Kidney (tissue), 14 donors: ENCODE results near the gene PCNX1. TPM values are rescaled to one million over a fixed set of nuclear protein-coding genes. Genes with fewer than 3 reads are reported as not detected.
"Not testable (repeated sequence)": the region's sequence is repeated elsewhere in the genome, so short reads cannot be mapped to it uniquely, and the experiment has no call there.

Experiments used
- DNase-seq, 5 donors: peaks; one replicate each; pipeline ENCODE4 v3.0.0-alpha.2; 2013 to 2020
- FAIRE-seq: peaks from 2 replicates; lab custom pipeline; 2012; peaks lifted over from hg19 to GRCh38; lab: Jason Lieb, UNC
- H3K27ac ChIP-seq, 2 donors: one replicate each; pipeline ENCODE4 v1.7.0; 2013; ENCODE audit warnings: low read depth in 2 of 2, low read length in 2 of 2, inconsistent platforms in 1 of 2
- H3K27me3 ChIP-seq: one replicate; pipeline ENCODE4 v1.7.1; 2013; ENCODE audit warnings: low read length, inconsistent platforms; ENCODE audit not compliant: control insufficient read depth, insufficient read depth
- H3K36me3 ChIP-seq, 3 donors: one replicate each; pipeline versions ENCODE4 v1.7.0 to v1.7.1; 2013; ENCODE audit warnings: low read length in 3 of 3, control low read depth in 1 of 3, inconsistent platforms in 1 of 3; ENCODE audit not compliant: insufficient read depth in 3 of 3, control insufficient read depth in 2 of 3
- H3K4me1 ChIP-seq, 3 donors: one replicate each; pipeline versions ENCODE4 v1.7.0 to v1.7.1; 2013; ENCODE audit warnings: low read length in 3 of 3, inconsistent platforms in 1 of 3, low read depth in 1 of 3; ENCODE audit not compliant: control insufficient read depth in 2 of 3, insufficient read depth in 2 of 3
- H3K4me3 ChIP-seq, 3 donors: one replicate each; pipeline versions ENCODE4 v1.7.0 to v1.8.1; 2013; ENCODE audit warnings: low read length in 3 of 3, control low read depth in 1 of 3, inconsistent platforms in 1 of 3
- H3K9ac ChIP-seq, 3 donors: one replicate each; pipeline versions ENCODE4 v1.7.0 to v1.7.1; 2013; ENCODE audit warnings: low read length in 3 of 3, control low read depth in 1 of 3, inconsistent platforms in 1 of 3
- H3K9me3 ChIP-seq, 3 donors: one replicate each; pipeline versions ENCODE4 v1.7.0 to v1.7.1; 2013; ENCODE audit warnings: low read length in 3 of 3, control low read depth in 1 of 3, inconsistent platforms in 1 of 3; ENCODE audit not compliant: control insufficient read depth in 2 of 3, insufficient read depth in 1 of 3
- CTCF ChIP-seq: IDR thresholded peaks from 3 replicates; pipeline ENCODE4 v1.5.1; 2012; ENCODE audit warnings: mild to moderate bottlenecking, moderate library complexity, borderline replicate concordance; ENCODE audit not compliant: insufficient read depth; ENCODE audit errors: extremely low read depth
- intact Hi-C: fragments of 100-400 bp; cut with DNase I; formaldehyde crosslinking; loops from one replicate; pipeline ENCODE4 v1.11.1; 2022
- polyA plus RNA-seq: library from polyadenylated mRNA; stranded (reverse); fragments of 350-450 nt; fragmentation: Illumina TruSeq; extraction: RNeasy Lipid Tissue Mini Kit (QIAGEN cat#74804); gene quantifications from one replicate; pipeline ENCODE4 v1.2.3, GENCODE V29; 2014; ENCODE audit warnings: low read depth, low replicate concordance; ENCODE audit not compliant: insufficient read depth
- total RNA-seq: library from RNA; stranded (reverse); fragmentation: NEBNext Ultra II Directional; extraction: Animal tissue kit (Norgen Biotek cat#: 25700); gene quantifications from one replicate; pipeline ENCODE4 v1.2.1, GENCODE V29; 2021
- donor health status: control.
- donor health status: control.
- donor health status: control.
- donor health status: control.
- donor health status: control.
- donor health status: DM: yes; HTN: yes; CAD: no.
- donor health status: Normal renal cell carcinoma (clear cell type).

Gene PCNX1
- total and polyA plus RNA-seq, 2 donors from 2014 or later, result 16.2 to 55.2 TPM

GRCh38 chr14:70942342-70942706 is 35.1 kb downstream of the PCNX1 start:
- Histone ChIP-seq H3K27ac (no peak overlapping the region), H3K4me3 (no peak overlapping the region), H3K9ac (no peak overlapping the region), H3K4me1 (no peaks in the 10 kb centered on the region), H3K9me3 (peaks cover 0 to 7% (median 1%) of the 10 kb centered on the region in 3 donors), H3K27me3 (no peaks in the 10 kb centered on the region), H3K36me3 (peaks cover 0 to 4% (median 0%) of the 10 kb centered on the region in 3 donors)
- intact Hi-C loops, result no loop called here
- DNase-seq (no peak), FAIRE-seq (no peak)
- TF ChIP-seq CTCF, result no peak

DNA sequence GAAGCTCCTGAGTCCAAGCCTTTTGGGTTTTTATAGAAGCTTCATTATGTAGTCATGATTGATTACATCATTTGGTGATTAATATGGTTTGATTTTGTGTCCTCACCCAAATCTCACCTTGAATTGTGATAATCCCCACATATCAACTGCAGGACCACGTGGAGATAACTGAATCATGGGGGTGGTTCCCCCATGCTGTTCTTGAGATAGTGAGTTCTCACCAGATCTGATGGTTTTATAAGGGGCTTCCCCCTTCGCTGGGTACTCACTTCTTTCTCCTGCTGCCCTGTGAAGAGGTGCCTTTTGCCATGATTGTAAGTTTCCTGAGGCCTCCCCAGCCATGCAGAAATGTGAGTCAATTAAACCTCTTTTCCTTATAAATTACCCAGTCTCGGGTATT is 35.5 kb downstream of the PCNX1 start:
- H3K4me1 ChIP-seq, DNase-seq, FAIRE-seq, H3K9me3 ChIP-seq, H3K9ac ChIP-seq, H3K27ac ChIP-seq, intact Hi-C loops, H3K4me3 ChIP-seq, H3K27me3 ChIP-seq, H3K36me3 ChIP-seq: not testable (repeated sequence)

- peaks cover 0 to 4% (median 4%) of the 10 kb centered on the region in 3 donors for H3K36me3 ChIP-seq
- intact Hi-C loops, result no loop called here
- H3K9me3 ChIP-seq, result peaks cover 0 to 11% (median 1%) of the 10 kb centered on the region in 3 donors
- no peak for DNase-seq
- no peak for FAIRE-seq
- H3K27me3 ChIP-seq, result no peaks in the 10 kb centered on the region
- no peak overlapping the region for H3K4me3 ChIP-seq
- TF ChIP-seq CTCF, result no peak
- H3K27ac ChIP-seq, result no peak overlapping the region
- no peaks in the 10 kb centered on the region for H3K4me1 ChIP-seq
- H3K9ac ChIP-seq, result no peak overlapping the region
These were observed 36.6 kb downstream of the PCNX1 start for GRCh38 chr14:70943838-70944237.

DNA sequence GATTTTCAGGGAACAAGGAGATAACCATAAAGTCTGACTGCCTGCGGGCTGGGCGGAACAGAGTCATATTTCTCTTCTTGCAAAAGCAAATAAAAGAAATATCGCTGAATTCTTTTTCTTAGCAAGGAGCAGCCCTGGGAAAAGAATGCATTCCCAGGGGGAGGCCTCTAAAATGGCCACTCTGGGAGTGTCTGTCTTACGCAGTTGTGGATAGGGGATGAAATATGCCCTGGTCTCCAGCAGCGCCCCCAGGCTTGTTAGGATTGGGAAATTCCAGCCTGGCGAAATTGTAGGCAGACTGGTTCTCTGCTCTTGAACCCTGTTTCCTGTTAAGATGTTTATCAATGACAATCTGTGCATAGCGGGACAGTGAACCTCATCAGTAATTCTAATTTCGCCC is 40.5 kb downstream of the PCNX1 start:
- no peak for FAIRE-seq
- H3K27ac ChIP-seq, result no peak overlapping the region
- no peak overlapping the region for H3K9ac ChIP-seq
- H3K27me3 ChIP-seq, result no peaks in the 10 kb centered on the region
- no peak for TF ChIP-seq CTCF
- intact Hi-C loops, result no loop called here
- H3K4me1 ChIP-seq, result no peaks in the 10 kb centered on the region
- no peak for DNase-seq
- H3K36me3 ChIP-seq, result peaks cover 0 to 7% (median 4%) of the 10 kb centered on the region in 3 donors
- no peak overlapping the region for H3K4me3 ChIP-seq
- H3K9me3 ChIP-seq, result peaks cover 0 to 11% (median 1%) of the 10 kb centered on the region in 3 donors
